PC-9 (cell line): Measurements from ENCODE around the gene UNC50.

Source experiments
- EZH2 ChIP-seq: fragments of 200-600 bp; sonication (generic); IDR thresholded peaks from 2 replicates; pipeline ENCODE4 v1.8.0; 2017; ENCODE audit warnings: antibody characterized with exemption, low read depth
- TF ChIP-seq, protein P1 (sequence below): fragments of 200-600 bp; sonication (generic); conservative IDR thresholded peaks from 2 replicates; pipeline ENCODE4 v1.6.1; 2017; ENCODE audit warnings: mixed run types, antibody characterized with exemption, mild to moderate bottlenecking, moderate library complexity

DNA sequence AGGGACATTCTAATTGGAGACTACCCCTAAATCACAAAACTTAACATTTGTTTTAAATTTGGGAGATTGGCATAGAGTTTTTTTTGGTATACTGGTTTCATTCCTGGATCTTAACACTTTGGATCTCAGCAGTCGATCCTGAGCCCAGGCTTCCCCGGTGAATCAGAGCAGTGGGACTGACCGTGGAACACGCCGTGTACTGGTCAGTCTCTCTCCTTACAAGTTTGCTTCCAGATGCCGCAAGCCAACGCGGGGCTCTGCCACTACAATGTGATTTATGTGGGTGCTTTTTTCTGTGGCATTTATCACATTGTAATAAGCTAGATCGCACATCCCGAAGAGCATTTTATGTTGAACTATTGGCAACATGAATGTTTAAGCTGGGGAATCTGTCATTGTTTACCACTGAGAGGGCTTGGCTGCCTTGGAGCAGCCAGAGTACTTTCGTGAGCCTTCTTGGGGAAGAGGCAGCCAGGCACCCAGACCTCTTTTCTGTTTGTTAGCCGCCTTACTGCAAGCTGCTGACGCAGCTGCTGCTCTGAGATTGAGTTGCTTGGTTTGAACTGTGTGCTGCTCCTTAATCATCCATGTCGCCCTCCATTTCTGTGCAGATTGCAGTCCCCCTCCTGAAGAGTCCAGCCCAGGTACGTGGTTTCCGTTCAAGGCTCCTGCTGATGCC, 49.4 kb upstream of the UNC50 start:
- TF ChIP-seq, protein P1, sequence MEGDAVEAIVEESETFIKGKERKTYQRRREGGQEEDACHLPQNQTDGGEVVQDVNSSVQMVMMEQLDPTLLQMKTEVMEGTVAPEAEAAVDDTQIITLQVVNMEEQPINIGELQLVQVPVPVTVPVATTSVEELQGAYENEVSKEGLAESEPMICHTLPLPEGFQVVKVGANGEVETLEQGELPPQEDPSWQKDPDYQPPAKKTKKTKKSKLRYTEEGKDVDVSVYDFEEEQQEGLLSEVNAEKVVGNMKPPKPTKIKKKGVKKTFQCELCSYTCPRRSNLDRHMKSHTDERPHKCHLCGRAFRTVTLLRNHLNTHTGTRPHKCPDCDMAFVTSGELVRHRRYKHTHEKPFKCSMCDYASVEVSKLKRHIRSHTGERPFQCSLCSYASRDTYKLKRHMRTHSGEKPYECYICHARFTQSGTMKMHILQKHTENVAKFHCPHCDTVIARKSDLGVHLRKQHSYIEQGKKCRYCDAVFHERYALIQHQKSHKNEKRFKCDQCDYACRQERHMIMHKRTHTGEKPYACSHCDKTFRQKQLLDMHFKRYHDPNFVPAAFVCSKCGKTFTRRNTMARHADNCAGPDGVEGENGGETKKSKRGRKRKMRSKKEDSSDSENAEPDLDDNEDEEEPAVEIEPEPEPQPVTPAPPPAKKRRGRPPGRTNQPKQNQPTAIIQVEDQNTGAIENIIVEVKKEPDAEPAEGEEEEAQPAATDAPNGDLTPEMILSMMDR, result no peak
- TF ChIP-seq EZH2, result no peak
